HG03521 (cell line): ENCODE data around the gene EBLN2.

Experiments
- ATAC-seq: cut with Tn5 transposase; IDR thresholded peaks from one replicate; pipeline ENCODE4 v1.9.1; 2021; ENCODE audit warnings: mild to moderate bottlenecking, moderate library complexity; ENCODE audit not compliant: unreplicated experiment

Gene EBLN2

GRCh38 chr3:73061416-73061815, at the start of gene EBLN2:
Gene EBLN2 (plus strand): TSS chr3:73061659. CDS start chr3:73062082, 423 bp downstream.
- no peak for ATAC-seq

- no peak for ATAC-seq
These were observed 43.2 kb upstream of the EBLN2 start for GRCh38 chr3:73018298-73018697.

- no peak for ATAC-seq
These were observed 42.5 kb upstream of the EBLN2 start for GRCh38 chr3:73018790-73019441.

GRCh38 chr3:73021301-73021835, 40.1 kb upstream of the EBLN2 start:
- no peak for ATAC-seq

GRCh38 chr3:73024836-73025235, 36.6 kb upstream of the EBLN2 start:
- ATAC-seq = no peak

- ATAC-seq = no peak
These were observed 35.2 kb upstream of the EBLN2 start for GRCh38 chr3:73026111-73026759.

- ATAC-seq = no peak
These were observed 34.7 kb upstream of the EBLN2 start for GRCh38 chr3:73026760-73027113.

GRCh38 chr3:73028803-73029202, 32.7 kb upstream of the EBLN2 start:
- no peak for ATAC-seq

- no peak for ATAC-seq
These were observed 32.1 kb upstream of the EBLN2 start for GRCh38 chr3:73029321-73029796.

GRCh38 chr3:73030073-73030597, 31.3 kb upstream of the EBLN2 start:
- ATAC-seq = no peak

- no peak for ATAC-seq
These were observed 29.8 kb upstream of the EBLN2 start for GRCh38 chr3:73031573-73032103.

GRCh38 chr3:73036694-73037591, 24.5 kb upstream of the EBLN2 start:
- ATAC-seq = no peak

GRCh38 chr3:73041537-73041936, 19.9 kb upstream of the EBLN2 start:
- ATAC-seq = no peak

- ATAC-seq = no peak
These were observed 18.0 kb upstream of the EBLN2 start for GRCh38 chr3:73043414-73043813.

GRCh38 chr3:73045391-73045790, 16.1 kb upstream of the EBLN2 start:
- no peak for ATAC-seq

GRCh38 chr3:73046195-73046594, 15.3 kb upstream of the EBLN2 start:
- ATAC-seq = no peak

- ATAC-seq = no peak
These were observed 12.1 kb upstream of the EBLN2 start for GRCh38 chr3:73049319-73049718.

- ATAC-seq = no peak
These were observed 8.6 kb upstream of the EBLN2 start for GRCh38 chr3:73052857-73053256.

- ATAC-seq = no peak
These were observed 5.9 kb upstream of the EBLN2 start for GRCh38 chr3:73055583-73055982.

- ATAC-seq = no peak
These were observed 5.2 kb upstream of the EBLN2 start for GRCh38 chr3:73056014-73056844.
